ENCODE measurements around the gene DNAJC7.
"Not testable (repeated sequence)": the region's sequence is repeated elsewhere in the genome, so short reads cannot be mapped to it uniquely, and the experiment has no call there.

DNAJC7 gene

DNA sequence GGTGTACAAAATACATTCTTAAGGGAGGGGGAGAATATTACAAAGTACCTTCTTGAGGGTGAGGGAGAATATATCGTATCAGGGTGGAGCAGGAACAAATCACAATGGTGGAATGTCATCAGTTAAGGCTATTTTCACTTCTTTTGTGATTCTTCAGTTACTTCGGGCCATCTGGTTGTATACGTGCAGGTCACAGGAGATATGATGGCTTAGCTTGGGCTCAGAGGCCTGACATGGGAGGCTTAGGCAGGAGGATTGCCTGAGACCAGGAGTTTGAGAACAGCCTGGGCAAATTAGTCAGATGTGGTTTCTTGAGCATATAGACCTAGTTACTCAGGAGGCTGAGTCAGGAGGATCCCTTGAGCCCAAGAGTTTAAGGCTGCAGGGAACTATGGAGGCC is 73.7 kb downstream of the DNAJC7 start:
- no peak for DNase-seq

DNA sequence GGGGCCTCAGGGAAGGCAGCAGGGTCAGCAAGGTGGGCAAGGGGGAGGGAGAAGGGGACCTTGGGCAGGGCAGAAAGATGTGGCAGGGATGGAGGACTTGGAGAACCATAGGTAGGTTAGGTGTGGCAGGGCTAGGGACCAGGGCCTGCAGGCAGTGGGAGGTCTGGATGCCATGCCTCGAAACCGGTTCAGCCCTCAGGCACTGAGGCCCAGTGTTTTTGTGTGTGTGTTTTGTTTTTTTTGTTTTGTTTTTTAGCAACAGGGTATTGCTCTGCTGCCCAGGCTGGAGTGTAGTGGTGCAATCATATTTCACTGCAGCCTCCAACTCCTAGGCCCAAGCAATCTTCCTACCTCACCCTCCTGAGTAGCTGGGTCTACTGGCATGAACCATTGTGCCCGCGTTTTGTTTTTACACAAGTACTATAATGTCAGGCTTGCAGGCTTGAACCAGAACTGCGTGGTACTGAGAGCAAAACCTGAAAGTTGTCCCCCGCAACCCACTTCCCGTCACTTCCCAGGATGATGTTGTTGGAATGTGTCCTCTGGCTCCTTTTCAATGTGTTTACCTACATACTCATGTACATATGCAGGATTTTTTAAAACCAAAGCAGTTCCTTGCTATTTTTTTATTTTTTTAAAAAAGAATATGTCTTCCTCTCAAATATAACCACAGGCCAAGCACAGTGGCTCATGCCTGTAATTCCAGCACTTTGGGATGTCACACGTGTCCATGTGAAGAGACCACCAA is 74.4 kb downstream of the DNAJC7 start:
- no peak for DNase-seq

DNA sequence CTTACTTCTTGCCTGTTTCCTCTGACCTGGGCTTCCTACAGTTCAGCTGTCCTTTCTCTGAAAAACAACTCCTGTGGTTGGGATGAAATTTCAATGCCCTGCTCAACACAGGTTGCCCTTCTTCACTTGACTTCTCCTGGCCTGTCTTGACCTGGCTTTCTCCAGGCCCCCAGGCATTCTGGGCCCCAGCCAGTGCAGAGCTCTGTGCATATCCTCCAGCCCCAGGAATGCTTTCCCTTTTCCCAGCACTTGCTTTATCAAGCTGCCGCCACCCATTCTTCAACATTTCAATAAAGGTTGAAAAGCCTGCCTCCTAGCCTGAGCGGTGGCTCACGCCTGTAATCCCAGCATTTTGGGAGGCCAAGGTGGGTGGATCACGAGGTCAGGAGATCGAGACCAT is 76.1 kb downstream of the DNAJC7 start:
- DNase-seq = no peak

DNA sequence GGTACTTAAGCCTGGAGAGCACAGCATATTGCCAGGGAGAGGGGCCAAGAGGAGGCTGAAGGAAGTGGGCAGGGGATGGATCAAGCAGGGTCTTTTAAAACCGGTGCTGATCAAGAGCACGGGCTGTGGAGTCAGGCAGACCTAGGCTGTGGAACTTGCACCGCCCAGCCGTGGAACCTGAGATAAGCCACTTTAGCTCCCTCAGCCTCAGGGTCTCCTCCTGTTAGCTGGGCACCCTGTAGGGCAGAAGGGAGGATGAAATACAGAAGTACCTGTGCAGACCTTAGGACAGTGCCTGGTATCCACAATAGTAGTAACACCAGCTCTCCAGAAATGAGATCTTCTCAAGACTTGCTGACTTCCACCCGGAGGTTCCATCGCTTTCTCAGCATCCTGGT is 77.5 kb downstream of the DNAJC7 start:
- DNase-seq = no peak

DNA sequence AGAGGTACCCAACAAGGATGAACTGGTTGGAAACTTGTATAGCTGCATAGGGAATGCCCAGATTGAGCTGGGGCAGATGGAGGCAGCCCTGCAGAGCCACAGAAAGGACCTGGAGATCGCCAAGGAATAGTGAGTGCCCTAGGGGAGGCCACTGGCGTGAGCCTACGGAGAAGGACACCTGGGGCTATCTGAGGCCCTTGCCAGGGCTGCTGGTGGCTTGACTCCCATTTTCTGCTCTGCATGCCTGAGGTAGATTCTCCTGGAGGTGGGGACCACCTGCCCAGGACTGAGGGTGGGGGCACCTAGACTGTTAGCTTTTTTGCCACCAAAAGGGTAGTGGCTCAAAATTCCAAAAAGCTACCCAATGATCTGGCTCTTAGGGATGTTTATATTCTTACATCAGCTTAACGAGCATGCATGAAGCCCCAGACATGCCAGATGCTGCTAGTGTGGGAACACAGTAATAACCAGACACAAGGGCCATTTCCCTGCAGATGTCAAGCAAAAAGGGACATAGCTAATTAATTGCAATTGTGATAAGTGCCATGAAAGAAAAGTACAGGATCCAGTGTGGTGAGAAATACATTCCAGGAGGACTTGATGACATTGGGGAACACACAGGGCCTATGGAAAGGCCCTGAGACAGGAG is 78.1 kb downstream of the DNAJC7 start:
- no peak for DNase-seq

DNA sequence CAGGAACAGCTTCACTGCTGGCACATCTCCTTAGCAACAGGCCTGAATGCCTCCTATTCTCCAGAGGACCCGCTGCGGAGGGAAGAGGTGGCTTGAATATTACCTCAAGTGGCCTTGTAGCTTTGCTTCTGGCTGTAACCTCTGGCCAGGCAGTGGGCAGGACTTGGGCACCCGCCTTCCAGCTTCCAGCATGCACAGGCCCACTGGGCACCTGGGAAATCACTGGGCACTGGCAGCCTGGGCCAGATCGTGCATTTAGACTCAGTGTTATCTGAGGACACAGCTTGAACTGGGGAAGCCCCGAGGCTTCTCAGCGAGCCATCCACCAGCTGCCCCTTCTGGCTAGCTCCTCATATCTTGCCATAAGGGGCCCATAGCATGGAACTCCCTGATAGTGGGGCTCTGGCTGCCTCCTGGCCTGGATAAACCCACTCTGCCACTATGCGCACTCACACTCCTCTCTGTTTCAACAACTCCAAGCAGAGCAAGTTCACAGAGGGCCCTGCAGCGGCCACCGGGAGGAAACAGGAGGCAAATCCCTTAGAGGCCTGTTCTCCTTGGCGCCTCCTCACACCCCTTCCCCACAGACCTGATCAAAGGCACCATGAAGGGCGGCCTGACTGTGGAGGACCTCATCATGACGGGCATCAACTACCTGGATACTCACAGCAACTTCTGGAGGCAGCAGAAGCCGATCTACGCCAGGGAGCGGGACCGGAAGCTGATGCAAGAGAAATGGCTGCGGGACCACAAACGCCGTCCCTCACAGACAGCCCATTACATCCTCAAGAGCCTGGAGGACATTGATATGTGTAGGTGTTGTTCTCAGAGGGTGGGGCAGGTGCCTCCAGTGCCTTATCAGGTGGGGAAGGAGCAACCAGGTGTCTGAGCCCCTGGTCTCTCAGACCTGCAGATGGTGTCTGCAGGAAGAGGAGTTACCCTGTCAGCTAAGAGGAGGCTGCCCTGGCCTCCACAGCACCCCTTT is 79.0 kb downstream of the DNAJC7 start:
- DNase-seq = no peak

DNA sequence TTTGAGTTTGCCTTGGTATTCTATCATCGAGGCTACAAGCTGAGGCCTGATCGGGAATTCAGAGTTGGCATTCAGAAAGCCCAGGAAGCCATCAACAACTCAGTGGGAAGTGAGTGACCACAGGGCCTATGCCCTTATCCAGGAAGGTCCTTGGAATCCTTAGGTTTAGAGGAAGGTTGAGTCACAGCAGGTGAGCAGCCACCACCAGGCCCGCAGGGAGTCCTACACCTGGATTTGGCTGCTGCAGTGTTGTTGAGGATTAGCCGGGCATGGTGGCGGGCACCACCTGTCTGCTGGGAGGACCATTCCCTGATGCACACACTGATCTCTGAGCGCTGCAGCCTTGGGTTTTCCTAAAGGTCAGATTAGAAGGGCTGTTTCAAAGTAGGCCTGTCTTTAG is 81.6 kb downstream of the DNAJC7 start:
- no peak for DNase-seq

DNA sequence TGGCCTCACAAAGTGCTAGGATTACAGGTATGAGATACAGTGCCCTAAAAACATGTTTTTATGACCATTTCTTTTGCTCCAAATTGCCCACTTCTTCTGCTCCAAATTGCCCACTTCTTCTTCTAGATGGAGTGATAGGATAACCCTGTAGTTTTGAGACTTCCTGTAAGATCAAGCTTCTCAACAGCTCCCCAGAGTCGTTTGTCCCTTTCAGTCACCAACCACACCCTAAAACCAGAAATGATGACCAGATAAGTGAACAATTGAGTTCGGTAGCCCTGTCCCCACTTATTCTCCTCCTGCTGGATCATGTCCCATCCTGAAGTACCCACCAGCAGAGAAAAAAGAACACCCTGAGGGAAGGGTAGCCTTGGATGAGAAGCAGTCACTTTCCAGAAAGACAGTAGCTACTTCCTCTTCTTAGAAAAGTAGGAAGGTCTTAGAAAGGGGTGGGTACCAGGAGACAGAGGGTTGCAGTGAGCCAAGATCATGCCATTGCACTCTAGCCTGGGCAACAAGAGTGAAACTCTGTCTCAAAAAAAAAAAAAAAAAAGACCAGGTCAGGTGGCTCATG is 84.3 kb downstream of the DNAJC7 start:
- no peak for DNase-seq

DNA sequence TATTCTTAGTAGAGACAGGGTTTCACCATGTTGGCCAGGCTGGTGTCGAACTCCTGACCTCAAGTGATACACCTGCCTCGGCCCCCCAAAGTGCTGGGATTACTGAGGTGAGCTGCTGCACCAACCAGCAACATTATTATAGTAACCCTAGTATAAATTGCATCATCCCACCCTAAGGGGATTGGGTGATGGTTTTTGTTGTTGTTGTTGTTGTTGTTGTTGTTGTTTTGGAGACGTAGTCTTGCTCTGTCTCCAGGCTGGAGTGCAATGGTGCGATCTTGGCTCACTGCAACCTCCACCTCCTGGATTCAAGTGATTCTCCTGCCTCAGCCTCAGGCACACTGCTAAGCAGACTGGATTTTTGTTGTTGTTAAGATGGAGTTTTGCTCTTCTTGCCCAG is 85.5 kb downstream of the DNAJC7 start:
- not testable (repeated sequence) for DNase-seq

DNA sequence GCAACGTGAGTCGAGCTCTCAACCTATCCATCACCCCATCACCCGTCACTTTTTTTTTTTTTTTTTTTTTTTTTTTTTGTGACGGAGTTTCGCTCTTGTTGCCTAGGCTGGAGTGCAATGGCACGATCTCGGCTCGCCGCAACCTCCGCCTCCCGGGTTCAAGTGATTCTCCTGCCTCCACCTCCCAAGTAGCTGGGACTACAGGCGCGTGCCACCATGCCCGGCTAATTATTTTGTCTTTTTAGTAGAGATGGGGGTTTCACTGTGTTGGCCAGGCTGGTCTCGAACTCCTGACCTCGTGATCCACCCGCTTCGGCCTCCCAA is 86.4 kb downstream of the DNAJC7 start:
- DNase-seq = not testable (repeated sequence)

DNA sequence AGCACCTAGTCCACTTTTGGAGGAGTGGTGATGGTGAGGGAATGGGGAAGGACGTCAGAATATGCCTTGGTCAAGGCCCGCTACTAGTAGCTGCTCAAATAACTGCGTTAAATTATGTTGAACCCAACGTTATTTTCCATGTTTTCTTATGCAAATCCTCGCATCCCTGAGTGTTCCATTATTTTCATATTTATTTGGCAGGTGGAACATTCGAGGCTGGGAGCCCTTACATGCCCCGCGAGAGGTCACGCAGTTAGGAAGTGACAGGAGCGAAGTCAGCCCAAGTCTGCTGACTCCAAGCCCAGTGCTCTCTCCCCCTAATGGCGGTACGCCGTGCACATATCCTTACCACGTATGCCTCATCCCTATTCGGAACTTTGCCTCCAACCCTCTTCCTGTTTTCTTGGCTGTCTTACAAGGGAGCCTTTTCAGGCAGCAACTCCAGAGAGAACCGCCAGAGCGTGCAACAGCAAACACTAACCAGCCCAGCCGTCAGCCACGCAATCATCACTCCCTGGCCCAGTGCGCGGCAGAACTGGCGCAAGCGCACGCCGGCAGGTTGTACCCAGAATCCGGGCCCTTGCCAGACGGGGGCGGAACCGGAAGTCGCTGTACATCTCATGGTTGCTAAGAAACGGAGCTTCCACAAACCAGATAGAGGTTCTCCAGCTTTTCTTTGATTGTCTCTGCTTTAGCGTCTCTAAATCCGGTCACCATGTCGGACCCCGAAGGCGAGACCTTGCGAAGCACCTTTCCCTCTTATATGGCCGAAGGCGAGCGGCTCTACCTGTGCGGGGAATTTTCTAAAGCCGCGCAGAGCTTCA is 87.0 kb downstream of the DNAJC7 start, which contains the start of gene ODAD4:
Gene ODAD4 (plus strand): TSS at position 609 of the 824 bp plus-strand sequence. CDS start 107 bp downstream, at position 716.
- DNase-seq = peak; percentile 96

DNA sequence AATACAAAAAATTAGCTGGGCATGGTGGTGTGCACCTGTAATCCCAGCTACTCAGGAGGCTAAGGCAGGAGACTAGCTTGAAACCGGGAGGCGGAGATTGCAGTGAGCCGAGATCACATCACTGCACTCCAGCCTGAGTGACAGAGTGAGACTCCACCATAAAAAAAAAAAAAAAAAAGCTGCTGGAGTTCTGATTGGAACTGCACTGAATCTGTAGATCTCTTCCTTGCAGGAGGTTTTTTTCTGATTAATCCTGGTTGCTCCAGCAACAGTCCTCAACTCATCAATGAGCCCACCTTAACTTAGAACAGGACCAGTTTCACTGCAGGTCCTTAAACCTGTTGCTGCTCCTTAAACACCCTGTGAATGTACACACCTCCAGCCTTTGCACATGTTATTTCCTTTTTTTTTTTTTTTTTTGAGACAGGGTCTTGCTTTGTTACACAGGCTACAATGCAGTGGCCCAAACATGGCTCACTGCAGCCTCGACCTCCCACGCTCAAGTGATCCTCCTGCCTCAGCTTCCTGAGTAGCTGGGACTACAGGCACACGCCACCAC is 88.5 kb downstream of the DNAJC7 start:
- DNase-seq = no peak
